ENCODE results near the gene ARHGEF10L.

ARHGEF10L gene

GRCh38 chr1:17566417-17566816 lies 26.9 kb downstream of the ARHGEF10L start:
- H3K4me3 ChIP-seq (ENCODE audit: low read depth, low read length) = no peak overlapping the region

GRCh38 chr1:17566892-17567291 lies 27.4 kb downstream of the ARHGEF10L start:
- POLR2A ChIA-PET = no interaction called here
- CTCF ChIA-PET = no interaction called here
- no peaks in the 10 kb centered on the region; the same call in 1 of the 2 replicates for H3K4me1 ChIP-seq (ENCODE audit: control insufficient read depth, insufficient read depth, low read length)

More at GRCh38 chr1:17566417-17566816, 26.9 kb downstream of the ARHGEF10L start:
- H3K4me1 ChIP-seq (ENCODE audit: control insufficient read depth, insufficient read depth, low read length) = no peaks in the 10 kb centered on the region; the same call in 1 of the 2 replicates
- no peak overlapping the region for H3K27ac ChIP-seq (ENCODE audit: extremely low read depth, low read depth, low read length)
- H3K36me3 ChIP-seq (ENCODE audit: control insufficient read depth in 2 of 2, insufficient read depth in 1 of 2, low read length in 2 of 2) = no peaks in the 10 kb centered on the region
- ChIA-PET CTCF (no interaction called here), POLR2A (no interaction called here)
- no peaks in the 10 kb centered on the region for H3K9me3 ChIP-seq (ENCODE audit: control insufficient read depth, insufficient read depth, low read depth, low read length)
- TF ChIP-seq ZNF37A (tag by site-specific recombination; IDR thresholded peaks at IDR 0.05) (no peak), FEZF1 (tag by site-specific recombination; IDR thresholded peaks at IDR 0.05) (no peak), ZNF645 (tag by site-specific recombination; IDR thresholded peaks at IDR 0.05) (no peak), ZNF510 (tag by site-specific recombination; IDR thresholded peaks at IDR 0.05; ENCODE audit: insufficient replicate concordance) (no peak), GLIS2 (tag by site-specific recombination; IDR thresholded peaks at IDR 0.05) (no peak), ZNF530 (tag by site-specific recombination; IDR thresholded peaks at IDR 0.05; ENCODE audit: low read depth) (no peak), MEIS1 (CRISPR knock-in tag; IDR thresholded peaks at IDR 0.05; ENCODE audit: borderline replicate concordance) (no peak), ZNF830 (tag by site-specific recombination; IDR thresholded peaks at IDR 0.05; ENCODE audit: low read depth) (no peak), REPIN1 (tag by site-specific recombination; IDR thresholded peaks at IDR 0.05; ENCODE audit: low read depth) (no peak), ZBTB21 (tag by site-specific recombination; IDR thresholded peaks at IDR 0.05) (no peak), ZNF426 (tag by site-specific recombination; IDR thresholded peaks at IDR 0.05) (no peak), ZNF776 (tag by site-specific recombination; IDR thresholded peaks at IDR 0.05; ENCODE audit: borderline replicate concordance) (no peak)

DNA sequence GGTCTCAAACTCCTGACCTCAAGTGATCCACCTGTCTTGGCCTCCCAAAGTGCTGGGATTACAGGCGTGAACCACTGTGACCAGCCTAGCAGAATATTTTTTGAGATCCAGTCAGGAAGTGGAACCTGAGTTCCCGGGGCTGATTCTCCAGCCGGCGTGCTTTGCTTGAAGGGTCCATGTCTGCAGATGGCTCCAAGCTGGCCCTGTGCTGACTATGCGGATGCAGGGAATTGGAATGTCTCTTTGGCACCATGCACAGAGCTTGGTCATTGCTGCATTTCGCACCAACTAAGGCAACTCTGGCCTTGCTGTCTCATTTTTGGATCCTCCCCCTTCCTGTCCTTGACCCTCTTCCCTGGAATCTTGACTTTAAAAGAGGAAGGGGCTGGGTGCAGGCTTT lies 28.1 kb downstream of the ARHGEF10L start:
- Histone ChIP-seq H3K4me3 (ENCODE audit: low read depth, low read length) (no peak overlapping the region), H3K4me1 (ENCODE audit: control insufficient read depth, insufficient read depth, low read length) (no peaks in the 10 kb centered on the region; the same call in 1 of the 2 replicates), H3K27ac (ENCODE audit: extremely low read depth, low read depth, low read length) (no peak overlapping the region), H3K36me3 (ENCODE audit: control insufficient read depth in 2 of 2, insufficient read depth in 1 of 2, low read length in 2 of 2) (no peaks in the 10 kb centered on the region), H3K9me3 (ENCODE audit: control insufficient read depth, insufficient read depth, low read depth, low read length) (no peaks in the 10 kb centered on the region)
- TF ChIP-seq, protein P1, sequence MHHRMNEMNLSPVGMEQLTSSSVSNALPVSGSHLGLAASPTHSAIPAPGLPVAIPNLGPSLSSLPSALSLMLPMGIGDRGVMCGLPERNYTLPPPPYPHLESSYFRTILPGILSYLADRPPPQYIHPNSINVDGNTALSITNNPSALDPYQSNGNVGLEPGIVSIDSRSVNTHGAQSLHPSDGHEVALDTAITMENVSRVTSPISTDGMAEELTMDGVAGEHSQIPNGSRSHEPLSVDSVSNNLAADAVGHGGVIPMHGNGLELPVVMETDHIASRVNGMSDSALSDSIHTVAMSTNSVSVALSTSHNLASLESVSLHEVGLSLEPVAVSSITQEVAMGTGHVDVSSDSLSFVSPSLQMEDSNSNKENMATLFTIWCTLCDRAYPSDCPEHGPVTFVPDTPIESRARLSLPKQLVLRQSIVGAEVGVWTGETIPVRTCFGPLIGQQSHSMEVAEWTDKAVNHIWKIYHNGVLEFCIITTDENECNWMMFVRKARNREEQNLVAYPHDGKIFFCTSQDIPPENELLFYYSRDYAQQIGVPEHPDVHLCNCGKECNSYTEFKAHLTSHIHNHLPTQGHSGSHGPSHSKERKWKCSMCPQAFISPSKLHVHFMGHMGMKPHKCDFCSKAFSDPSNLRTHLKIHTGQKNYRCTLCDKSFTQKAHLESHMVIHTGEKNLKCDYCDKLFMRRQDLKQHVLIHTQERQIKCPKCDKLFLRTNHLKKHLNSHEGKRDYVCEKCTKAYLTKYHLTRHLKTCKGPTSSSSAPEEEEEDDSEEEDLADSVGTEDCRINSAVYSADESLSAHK (tag by site-specific recombination; IDR thresholded peaks at IDR 0.05) = no peak
- TF ChIP-seq ZNF777 (tag by site-specific recombination; IDR thresholded peaks at IDR 0.05; ENCODE audit: borderline replicate concordance) (no peak), ZNF513 (tag by site-specific recombination; IDR thresholded peaks at IDR 0.05) (no peak), ZSCAN30 (tag by site-specific recombination; IDR thresholded peaks at IDR 0.05) (no peak)
- ChIA-PET POLR2A (no interaction called here), CTCF (interaction anchor here (2.1 kb wide), 1 partner anchor 39 kb away, joined by 13 read pairs; no protein-coding TSS in a partner anchor)

More at GRCh38 chr1:17566892-17567291, 27.4 kb downstream of the ARHGEF10L start:
- H3K4me3 ChIP-seq (ENCODE audit: low read depth, low read length) = no peak overlapping the region
- H3K36me3 ChIP-seq (ENCODE audit: control insufficient read depth in 2 of 2, insufficient read depth in 1 of 2, low read length in 2 of 2) = no peaks in the 10 kb centered on the region
- no peak overlapping the region for H3K27ac ChIP-seq (ENCODE audit: extremely low read depth, low read depth, low read length)
- H3K9me3 ChIP-seq (ENCODE audit: control insufficient read depth, insufficient read depth, low read depth, low read length) = no peaks in the 10 kb centered on the region
- no peak for TF ChIP-seq SALL2 (tag by site-specific recombination; IDR thresholded peaks at IDR 0.05; ENCODE audit: borderline replicate concordance)
- TF ChIP-seq ZNF146 (tag by site-specific recombination; IDR thresholded peaks at IDR 0.05) = no peak
- TF ChIP-seq, protein P2, sequence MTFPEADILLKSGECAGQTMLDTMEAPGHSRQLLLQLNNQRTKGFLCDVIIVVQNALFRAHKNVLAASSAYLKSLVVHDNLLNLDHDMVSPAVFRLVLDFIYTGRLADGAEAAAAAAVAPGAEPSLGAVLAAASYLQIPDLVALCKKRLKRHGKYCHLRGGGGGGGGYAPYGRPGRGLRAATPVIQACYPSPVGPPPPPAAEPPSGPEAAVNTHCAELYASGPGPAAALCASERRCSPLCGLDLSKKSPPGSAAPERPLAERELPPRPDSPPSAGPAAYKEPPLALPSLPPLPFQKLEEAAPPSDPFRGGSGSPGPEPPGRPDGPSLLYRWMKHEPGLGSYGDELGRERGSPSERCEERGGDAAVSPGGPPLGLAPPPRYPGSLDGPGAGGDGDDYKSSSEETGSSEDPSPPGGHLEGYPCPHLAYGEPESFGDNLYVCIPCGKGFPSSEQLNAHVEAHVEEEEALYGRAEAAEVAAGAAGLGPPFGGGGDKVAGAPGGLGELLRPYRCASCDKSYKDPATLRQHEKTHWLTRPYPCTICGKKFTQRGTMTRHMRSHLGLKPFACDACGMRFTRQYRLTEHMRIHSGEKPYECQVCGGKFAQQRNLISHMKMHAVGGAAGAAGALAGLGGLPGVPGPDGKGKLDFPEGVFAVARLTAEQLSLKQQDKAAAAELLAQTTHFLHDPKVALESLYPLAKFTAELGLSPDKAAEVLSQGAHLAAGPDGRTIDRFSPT (tag by site-specific recombination; IDR thresholded peaks at IDR 0.05) = no peak
- TF ChIP-seq PRDM1 (tag by site-specific recombination; IDR thresholded peaks at IDR 0.05) = no peak
- TF ChIP-seq SETDB1 (IDR thresholded peaks at IDR 0.05; ENCODE audit: insufficient read length, low read length) = no peak
- no peak for TF ChIP-seq ZFHX2 (tag by site-specific recombination; conservative IDR thresholded peaks at IDR 0.05)
- TF ChIP-seq ZNF837 (tag by site-specific recombination; IDR thresholded peaks at IDR 0.05) = no peak
- no peak for TF ChIP-seq ZNF404 (tag by site-specific recombination; IDR thresholded peaks at IDR 0.05)
